T47D (cell line): ENCODE data around the gene DPY19L1.
"Not testable (repeated sequence)": the region's sequence is repeated elsewhere in the genome, so short reads cannot be mapped to it uniquely, and the experiment has no call there.

Source experiments
- DNase-seq, 2 experiments: peaks; one replicate each; pipeline versions ENCODE4 v3.0.0 to v3.0.0-alpha.2; 2011 to 2012; ENCODE audit warnings: low read depth in 1 of 2, low spot score in 1 of 2
- JUND ChIP-seq: IDR thresholded peaks from 2 replicates; pipeline ENCODE4 v1.6.1; 2012; ENCODE audit warnings: low read depth
- in situ Hi-C: cut with HindIII; loops from 2 replicates; pipeline ENCODE4 v1.10.0; 2016; ENCODE audit warnings: low sequenced_read_pairs, low pct_unique_long_range_greater_than_20kb

Gene DPY19L1

GRCh38 chr7:34991938-34992840 is 45.1 kb downstream of the DPY19L1 start:
- in situ Hi-C loops, result no loop called here
- no peak for TF ChIP-seq JUND
- DNase-seq, result no peak

- DNase-seq, in situ Hi-C loops: not testable (repeated sequence)
Measured at GRCh38 chr7:34988442-34989125, 48.7 kb downstream of the DPY19L1 start.

GRCh38 chr7:34985155-34985554 is 52.1 kb downstream of the DPY19L1 start:
- DNase-seq, in situ Hi-C loops: not testable (repeated sequence)

GRCh38 chr7:34984140-34984539 is 53.1 kb downstream of the DPY19L1 start:
- in situ Hi-C loops, DNase-seq: not testable (repeated sequence)

GRCh38 chr7:34982371-34983019 is 54.8 kb downstream of the DPY19L1 start:
- in situ Hi-C loops, result no loop called here
- no peak for TF ChIP-seq JUND
- DNase-seq, result no peak

GRCh38 chr7:34979124-34979523 is 58.2 kb downstream of the DPY19L1 start:
- in situ Hi-C loops, result not testable (repeated sequence)

GRCh38 chr7:34973400-34973760 is 63.9 kb downstream of the DPY19L1 start:
- DNase-seq, result no peak
- no peak for TF ChIP-seq JUND
- in situ Hi-C loops, result no loop called here

More at GRCh38 chr7:34979124-34979523, 58.2 kb downstream of the DPY19L1 start:
- not testable (repeated sequence) for DNase-seq

GRCh38 chr7:34972739-34973399 is 64.4 kb downstream of the DPY19L1 start:
- in situ Hi-C loops, DNase-seq: not testable (repeated sequence)

GRCh38 chr7:34967818-34968217 is 69.5 kb downstream of the DPY19L1 start:
- DNase-seq, in situ Hi-C loops: not testable (repeated sequence)

GRCh38 chr7:34966504-34966903 is 70.8 kb downstream of the DPY19L1 start:
- in situ Hi-C loops, DNase-seq: not testable (repeated sequence)

- in situ Hi-C loops, result no loop called here
- DNase-seq, result no peak
- TF ChIP-seq JUND, result no peak
Measured at GRCh38 chr7:34958021-34958420, 79.3 kb downstream of the DPY19L1 start.

- in situ Hi-C loops, result no loop called here
- no peak for DNase-seq
- TF ChIP-seq JUND, result no peak
Measured at GRCh38 chr7:34952822-34953221, 84.5 kb downstream of the DPY19L1 start.

- TF ChIP-seq JUND, result no peak
- DNase-seq, result no peak
- in situ Hi-C loops, result no loop called here
Measured at GRCh38 chr7:34949361-34949760, 87.9 kb downstream of the DPY19L1 start.

GRCh38 chr7:34947427-34947826 is 89.9 kb downstream of the DPY19L1 start:
- DNase-seq, in situ Hi-C loops: not testable (repeated sequence)
